Kidney (tissue), 22 donors: ENCODE measurements around the gene LITAFD. TPM values are rescaled to one million over a fixed set of nuclear protein-coding genes. Genes with fewer than 3 reads are reported as not detected.
A peak's percentile ranks its signal among the peaks of the same experiment; 100 is the strongest.
"Not testable (repeated sequence)": the region's sequence is repeated elsewhere in the genome, so short reads cannot be mapped to it uniquely, and the experiment has no call there.

Experiments used
- DNase-seq, 5 donors: peaks; one replicate each; pipeline ENCODE4 v3.0.0-alpha.2; 2013 to 2020
- FAIRE-seq: peaks from 2 replicates; lab custom pipeline; 2012; peaks lifted over from hg19 to GRCh38; lab: Jason Lieb, UNC
- H3K27ac ChIP-seq, 2 donors: one replicate each; pipeline ENCODE4 v1.7.0; 2013; ENCODE audit warnings: low read depth in 2 of 2, low read length in 2 of 2, inconsistent platforms in 1 of 2
- H3K27me3 ChIP-seq: one replicate; pipeline ENCODE4 v1.7.1; 2013; ENCODE audit warnings: low read length, inconsistent platforms; ENCODE audit not compliant: control insufficient read depth, insufficient read depth
- H3K36me3 ChIP-seq, 3 donors: one replicate each; pipeline versions ENCODE4 v1.7.0 to v1.7.1; 2013; ENCODE audit warnings: low read length in 3 of 3, control low read depth in 1 of 3, inconsistent platforms in 1 of 3; ENCODE audit not compliant: insufficient read depth in 3 of 3, control insufficient read depth in 2 of 3
- H3K4me1 ChIP-seq, 3 donors: one replicate each; pipeline versions ENCODE4 v1.7.0 to v1.7.1; 2013; ENCODE audit warnings: low read length in 3 of 3, inconsistent platforms in 1 of 3, low read depth in 1 of 3; ENCODE audit not compliant: control insufficient read depth in 2 of 3, insufficient read depth in 2 of 3
- H3K4me3 ChIP-seq, 3 donors: one replicate each; pipeline versions ENCODE4 v1.7.0 to v1.8.1; 2013; ENCODE audit warnings: low read length in 3 of 3, control low read depth in 1 of 3, inconsistent platforms in 1 of 3
- H3K9ac ChIP-seq, 3 donors: one replicate each; pipeline versions ENCODE4 v1.7.0 to v1.7.1; 2013; ENCODE audit warnings: low read length in 3 of 3, control low read depth in 1 of 3, inconsistent platforms in 1 of 3
- H3K9me3 ChIP-seq, 3 donors: one replicate each; pipeline versions ENCODE4 v1.7.0 to v1.7.1; 2013; ENCODE audit warnings: low read length in 3 of 3, control low read depth in 1 of 3, inconsistent platforms in 1 of 3; ENCODE audit not compliant: control insufficient read depth in 2 of 3, insufficient read depth in 1 of 3
- CTCF ChIP-seq: IDR thresholded peaks from 3 replicates; pipeline ENCODE4 v1.5.1; 2012; ENCODE audit warnings: mild to moderate bottlenecking, moderate library complexity, borderline replicate concordance; ENCODE audit not compliant: insufficient read depth; ENCODE audit errors: extremely low read depth
- intact Hi-C: fragments of 100-400 bp; cut with DNase I; formaldehyde crosslinking; loops from one replicate; pipeline ENCODE4 v1.11.1; 2022
- long read RNA-seq, 10 donors: library from polyadenylated mRNA in 1 of 10; unstranded in 1 of 10; transcript quantifications; one replicate each; pipeline ENCODE4 v2.0.0 and lab custom pipeline, GENCODE V29; 2021 to 2026
- polyA plus RNA-seq: library from polyadenylated mRNA; stranded (reverse); fragments of 350-450 nt; fragmentation: Illumina TruSeq; extraction: RNeasy Lipid Tissue Mini Kit (QIAGEN cat#74804); gene quantifications from one replicate; pipeline ENCODE4 v1.2.3, GENCODE V29; 2014; ENCODE audit warnings: low read depth, low replicate concordance; ENCODE audit not compliant: insufficient read depth
- total RNA-seq: library from RNA; stranded (reverse); fragmentation: NEBNext Ultra II Directional; extraction: Animal tissue kit (Norgen Biotek cat#: 25700); gene quantifications from one replicate; pipeline ENCODE4 v1.2.1, GENCODE V29; 2021
- donor health status: control.
- donor health status: control.
- donor health status: control.
- donor health status: control.
- donor health status: control.
- donor health status: DM: yes; HTN: yes; CAD: no.
- donor health status: Normal renal cell carcinoma (clear cell type).

LITAFD gene
- total RNA-seq (not detected), polyA plus RNA-seq (not detected)
- long read RNA-seq, donor 1 = 0 reads
- long read RNA-seq, donor 2 = 0 reads
- long read RNA-seq, donor 3 = 0 reads
- long read RNA-seq, donor 4 = 0 reads
- long read RNA-seq, donor 5 = 0 reads
- long read RNA-seq, donor 6, partial matches to known transcripts = 5 of 5 reads
- long read RNA-seq, donor 6, other reads (novel, unspliced or antisense) = 0 of 5 reads
- long read RNA-seq, donor 7 = 0 reads
- long read RNA-seq, donor 8 = 0 reads
- long read RNA-seq, donor 9 = 0 reads
- long read RNA-seq, donor 10 = 0 reads

- H3K4me1 ChIP-seq = peaks cover 0 to 4% (median 0%) of the 10 kb centered on the region in 3 donors
- no peaks in the 10 kb centered on the region for H3K9me3 ChIP-seq
- H3K4me3 ChIP-seq = no peak within 1 kb of the TSS
- FAIRE-seq = no peak
- H3K27ac ChIP-seq = no peak within 1 kb of the TSS
- DNase-seq = peak in 1 of 5 donors; percentile 56
- H3K27me3 ChIP-seq = no peaks in the 10 kb centered on the region
- intact Hi-C loops = loop anchor here (5.0 to 10.0 kb wide), 2 partner anchors 77 to 225 kb away; no protein-coding TSS in a partner anchor
- no peaks in the 10 kb centered on the region for H3K36me3 ChIP-seq
- no peak for TF ChIP-seq CTCF
- no peak within 1 kb of the TSS for H3K9ac ChIP-seq
These were observed at the start of gene LITAFD for GRCh38 chr16:8882041-8882617. TSS of gene LITAFD (plus strand) at chr16:8882351. CDS start at chr16:8884356, 2,005 bp downstream.

- no peaks in the 10 kb centered on the region for H3K27me3 ChIP-seq
- H3K4me3 ChIP-seq = no peak overlapping the region
- intact Hi-C loops = no loop called here
- peaks cover 0 to 16% (median 0%) of the 10 kb centered on the region in 3 donors for H3K36me3 ChIP-seq
- FAIRE-seq = no peak
- no peak overlapping the region for H3K27ac ChIP-seq
- no peaks in the 10 kb centered on the region for H3K4me1 ChIP-seq
- no peak for DNase-seq
- TF ChIP-seq CTCF = no peak
- no peaks in the 10 kb centered on the region for H3K9me3 ChIP-seq
- H3K9ac ChIP-seq = no peak overlapping the region
These were observed 49.4 kb upstream of the LITAFD start for GRCh38 chr16:8832717-8833105.

GRCh38 chr16:8836797-8837196 lies 45.4 kb upstream of the LITAFD start:
- H3K4me3 ChIP-seq, H3K9ac ChIP-seq, H3K4me1 ChIP-seq, H3K27me3 ChIP-seq, DNase-seq, H3K36me3 ChIP-seq, intact Hi-C loops, H3K27ac ChIP-seq, FAIRE-seq, H3K9me3 ChIP-seq: not testable (repeated sequence)

GRCh38 chr16:8837594-8837993 lies 44.6 kb upstream of the LITAFD start:
- H3K9ac ChIP-seq, H3K27me3 ChIP-seq, DNase-seq, H3K27ac ChIP-seq, H3K4me1 ChIP-seq, FAIRE-seq, H3K9me3 ChIP-seq, H3K4me3 ChIP-seq, intact Hi-C loops, H3K36me3 ChIP-seq: not testable (repeated sequence)

GRCh38 chr16:8842016-8842415 lies 40.1 kb upstream of the LITAFD start:
- H3K27ac ChIP-seq, H3K4me3 ChIP-seq, H3K36me3 ChIP-seq, H3K9ac ChIP-seq, DNase-seq, H3K9me3 ChIP-seq, H3K4me1 ChIP-seq, intact Hi-C loops, FAIRE-seq, H3K27me3 ChIP-seq: not testable (repeated sequence)

GRCh38 chr16:8843296-8843695 lies 38.9 kb upstream of the LITAFD start:
- H3K27ac ChIP-seq, H3K4me3 ChIP-seq, intact Hi-C loops, H3K9ac ChIP-seq, H3K4me1 ChIP-seq, FAIRE-seq, DNase-seq, H3K27me3 ChIP-seq, H3K36me3 ChIP-seq, H3K9me3 ChIP-seq: not testable (repeated sequence)
